ENCODE measurements around the gene TMEM94.

The TMEM94 gene

DNA sequence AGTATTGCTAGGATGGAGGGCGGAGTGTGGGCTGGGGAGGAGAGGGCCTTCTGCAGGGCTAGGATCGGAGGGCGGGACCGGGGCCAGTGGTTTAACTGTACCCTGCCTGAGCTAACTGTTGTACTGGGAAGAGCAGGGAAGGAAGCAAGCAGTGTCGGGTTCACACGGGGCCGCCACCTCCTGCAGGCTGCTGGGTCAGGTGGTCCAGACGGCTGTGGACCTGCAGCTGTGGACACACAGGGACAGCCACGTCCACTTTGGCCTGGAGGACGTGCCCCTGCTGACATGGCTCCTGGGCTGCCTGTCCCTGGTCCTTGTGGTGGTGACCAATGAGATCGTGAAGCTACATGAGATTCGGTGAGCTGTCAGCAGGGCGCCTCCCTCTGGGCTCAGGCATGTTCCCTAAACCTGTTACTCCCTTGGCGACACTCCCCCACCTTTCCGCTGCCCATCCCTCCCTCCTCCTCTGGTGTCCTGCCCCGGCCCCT lies 42.3 kb downstream of the TMEM94 start:
- no peak for DNase-seq

DNA sequence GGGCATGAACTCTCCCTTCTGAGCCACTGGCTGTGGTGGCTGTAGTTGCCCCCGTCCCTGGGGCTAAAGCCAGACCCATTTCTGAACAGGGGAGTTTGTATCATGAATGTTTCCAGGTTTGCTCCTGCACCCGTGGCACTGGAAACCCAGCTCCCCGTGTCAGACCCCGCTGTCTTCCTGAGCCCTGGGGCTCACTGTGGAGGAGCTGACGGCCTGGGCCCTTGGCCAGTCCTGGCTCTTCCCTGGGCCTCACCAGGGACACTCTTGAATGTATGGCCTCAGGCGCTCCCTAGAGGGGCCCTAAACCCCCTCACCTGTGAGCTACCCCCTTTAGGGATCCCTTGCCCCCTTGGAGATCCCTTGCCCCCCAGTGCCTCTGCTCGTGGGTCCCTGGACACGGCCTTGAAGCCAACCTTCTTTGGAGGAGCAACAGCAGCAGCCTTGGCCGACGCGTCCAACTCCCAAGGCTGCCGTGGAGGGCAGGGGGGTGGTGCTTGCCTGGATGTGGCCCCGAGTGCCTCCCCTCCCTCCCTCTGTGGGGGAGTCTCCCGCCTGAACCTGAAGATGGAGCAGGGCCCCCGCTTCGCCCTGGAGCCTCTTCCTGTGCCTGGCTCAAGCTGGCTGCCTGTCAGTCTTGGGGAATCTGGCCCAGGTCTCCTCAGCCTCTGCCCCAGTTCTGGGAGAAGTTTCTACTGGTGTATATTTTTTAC lies 43.0 kb downstream of the TMEM94 start:
- DNase-seq = no peak

DNA sequence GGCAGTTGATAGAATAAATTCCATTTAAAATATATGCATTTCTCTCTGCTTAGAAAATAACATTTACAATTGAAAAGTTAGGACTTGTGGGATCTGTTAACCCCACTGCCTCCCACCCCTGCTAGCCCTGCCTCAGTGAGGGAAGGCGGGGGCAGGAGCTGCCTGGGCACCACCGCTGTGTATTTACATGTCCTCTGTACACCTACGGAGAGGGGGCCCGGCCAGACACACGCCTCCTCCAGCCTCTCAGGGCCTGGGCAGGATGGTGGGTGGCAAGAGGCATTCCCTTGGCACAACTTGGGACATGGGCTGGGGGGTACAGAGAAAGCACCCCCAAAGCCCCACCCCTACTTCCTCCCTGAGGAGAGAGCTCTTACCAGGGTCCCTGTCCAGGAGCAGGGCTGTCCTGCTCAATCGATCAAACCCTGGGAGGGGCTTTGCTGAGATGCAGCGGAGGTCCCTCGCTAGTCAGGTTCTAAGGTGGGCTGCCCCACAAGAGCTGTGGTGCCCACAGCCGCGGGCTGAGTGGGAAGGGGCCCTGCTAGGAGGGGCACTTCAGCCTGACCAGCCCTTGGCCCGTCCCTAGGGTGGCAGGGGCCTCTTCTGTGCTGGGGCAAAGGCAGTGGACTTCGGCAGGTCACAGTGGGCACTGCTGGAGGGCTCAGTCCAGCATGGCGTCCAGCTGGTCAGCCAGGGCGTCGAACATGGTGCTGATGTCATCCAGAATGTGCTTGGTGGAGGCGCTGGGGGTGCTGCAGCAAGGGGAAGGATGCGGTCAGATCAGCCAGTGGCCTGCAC lies 44.2 kb downstream of the TMEM94 start:
- no peak for DNase-seq

DNA sequence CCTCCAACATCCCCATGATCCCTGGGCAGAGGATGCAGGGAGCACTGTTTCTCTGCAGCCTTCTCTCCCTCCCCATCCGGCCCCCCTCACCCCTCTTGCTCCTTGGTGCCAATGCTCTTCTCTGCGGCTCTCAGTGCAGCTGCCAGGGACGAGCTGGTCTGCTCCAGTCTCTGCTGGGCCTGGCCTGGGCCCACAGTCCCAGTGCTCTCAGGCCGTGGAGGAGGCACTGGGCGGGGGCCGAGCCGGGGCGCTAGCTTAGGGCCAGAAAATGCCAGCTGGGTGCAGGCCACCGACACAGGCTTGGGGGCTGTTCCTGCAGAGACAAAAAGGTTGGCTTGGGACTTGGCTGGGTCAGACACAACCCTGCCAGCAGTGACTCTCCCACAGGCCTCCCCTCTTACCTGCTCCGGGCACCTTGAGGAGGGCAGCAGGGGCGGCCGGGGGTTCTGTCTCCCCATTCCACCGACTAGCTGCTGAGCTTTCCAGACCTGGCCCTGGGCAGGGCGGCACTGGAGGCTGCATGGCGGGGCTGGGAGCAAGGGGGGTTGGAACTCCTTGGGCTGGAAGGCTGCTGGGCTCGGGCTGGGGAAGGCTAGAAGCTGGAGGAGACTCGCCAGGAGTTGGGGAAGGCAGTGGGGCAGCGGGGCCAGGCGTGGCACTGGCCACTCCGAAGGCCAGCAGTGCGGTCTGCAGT lies 45.1 kb downstream of the TMEM94 start:
- DNase-seq = no peak

DNA sequence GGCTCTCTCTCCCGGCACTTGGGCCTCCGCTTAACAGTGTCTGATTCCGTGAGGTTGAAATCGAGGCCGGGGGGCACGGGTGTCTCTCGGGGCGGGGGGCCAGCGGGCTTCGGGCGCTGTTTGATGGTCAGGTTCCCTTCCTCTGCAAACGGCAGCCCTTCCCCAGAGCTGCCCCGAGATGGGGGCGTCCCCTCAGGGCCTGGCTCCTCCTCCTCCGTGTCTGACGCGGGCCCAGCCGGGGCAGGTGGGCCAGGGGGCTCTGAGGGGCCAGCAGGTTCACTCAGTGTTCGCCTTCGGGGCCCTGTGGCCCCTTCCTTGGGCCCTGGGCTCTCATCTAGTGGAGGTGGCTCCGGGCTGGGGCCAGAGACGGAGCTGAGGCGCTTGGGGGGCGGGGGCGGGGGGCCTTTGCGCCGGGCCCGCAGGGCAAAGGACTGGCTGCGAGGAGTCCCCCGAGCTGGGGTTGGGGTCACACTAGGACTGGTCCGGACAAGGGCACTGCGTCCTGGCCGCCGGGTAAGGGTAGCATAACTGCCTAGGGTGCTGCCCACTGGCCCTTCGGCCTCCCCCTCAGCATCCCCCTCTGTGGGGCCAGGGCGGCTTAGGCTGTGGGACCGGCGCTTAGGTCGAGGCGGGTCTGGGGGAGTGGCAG lies 45.8 kb downstream of the TMEM94 start:
- DNase-seq = no peak

DNA sequence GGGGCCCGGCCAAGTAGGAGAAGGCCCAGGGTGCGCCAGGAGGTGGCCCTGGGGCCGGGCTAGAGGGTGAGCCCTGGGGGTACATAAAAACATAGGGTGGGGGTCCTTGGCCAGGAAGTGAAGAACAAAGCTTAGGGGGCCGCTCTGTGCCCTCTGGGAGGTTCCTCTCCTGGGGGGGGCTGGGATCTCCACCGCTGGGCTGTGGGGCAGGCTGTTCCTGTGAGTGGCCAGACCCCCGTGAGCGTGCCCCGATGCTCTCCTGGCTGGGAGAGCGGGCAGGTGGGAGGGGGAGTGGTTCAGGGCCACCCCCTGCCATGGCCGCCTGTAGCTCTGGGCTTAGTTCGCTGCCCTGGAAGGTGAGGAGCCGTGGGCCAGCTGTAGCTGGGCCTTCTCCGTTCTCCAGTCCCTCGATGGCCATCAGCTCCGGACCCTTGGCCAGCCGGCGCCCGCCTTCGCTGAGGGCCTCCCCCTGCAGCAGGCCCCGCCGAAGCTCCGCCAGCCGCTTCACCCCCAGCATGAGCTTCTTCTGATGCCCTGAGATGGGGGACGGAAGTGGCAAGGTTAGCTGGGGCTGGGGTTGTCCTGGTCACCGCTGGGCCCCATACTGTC lies 46.4 kb downstream of the TMEM94 start:
- DNase-seq = no peak

DNA sequence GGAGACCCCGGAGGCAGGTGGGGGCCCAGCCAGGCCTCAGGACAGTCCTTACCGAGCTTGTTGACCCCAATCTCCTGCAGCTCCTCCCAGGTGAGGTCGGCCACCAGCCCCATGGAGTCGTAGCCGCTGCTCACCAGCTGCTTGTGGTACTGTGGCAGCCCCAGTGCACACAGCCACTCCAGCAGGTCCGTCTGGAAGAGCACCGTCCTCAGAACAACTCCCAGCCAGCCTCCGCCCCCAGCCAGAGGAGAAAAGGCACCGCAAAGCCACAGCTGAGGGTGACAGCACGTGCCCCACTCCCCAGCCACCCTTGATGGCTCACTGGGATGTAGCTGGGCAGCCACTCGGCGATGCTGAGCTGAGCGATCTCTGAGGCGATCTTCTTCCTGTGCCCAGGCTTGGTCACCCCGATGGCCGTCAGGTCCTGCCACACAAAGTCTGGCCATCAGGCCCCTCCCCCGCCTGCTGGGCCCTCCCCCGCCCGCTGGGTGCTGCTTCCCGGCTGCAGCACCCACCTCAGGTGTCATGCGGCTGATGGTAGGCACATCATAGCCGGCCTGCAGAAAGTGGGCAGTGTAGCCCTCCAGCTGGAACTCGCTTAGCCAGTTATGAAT lies 47.0 kb downstream of the TMEM94 start:
- no peak for DNase-seq

DNA sequence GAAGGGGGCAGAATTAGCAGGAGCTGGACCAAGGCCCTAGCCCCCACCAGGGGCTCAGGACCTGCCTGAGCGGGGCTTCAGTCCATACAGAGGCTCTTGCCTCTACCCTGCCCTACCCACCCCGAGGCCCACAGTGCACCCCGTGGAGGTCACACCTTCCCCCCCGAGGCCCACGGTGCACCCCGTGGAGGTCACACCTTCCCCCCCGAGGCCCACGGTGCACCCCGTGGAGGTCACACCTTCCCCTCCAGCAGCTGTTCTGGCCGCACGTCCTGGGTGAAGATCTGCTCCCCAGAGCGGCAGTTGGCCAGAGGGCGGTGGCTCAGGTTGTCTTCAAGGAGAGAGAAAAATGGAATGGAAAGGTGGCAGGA lies 47.5 kb downstream of the TMEM94 start:
- DNase-seq = no peak

DNA sequence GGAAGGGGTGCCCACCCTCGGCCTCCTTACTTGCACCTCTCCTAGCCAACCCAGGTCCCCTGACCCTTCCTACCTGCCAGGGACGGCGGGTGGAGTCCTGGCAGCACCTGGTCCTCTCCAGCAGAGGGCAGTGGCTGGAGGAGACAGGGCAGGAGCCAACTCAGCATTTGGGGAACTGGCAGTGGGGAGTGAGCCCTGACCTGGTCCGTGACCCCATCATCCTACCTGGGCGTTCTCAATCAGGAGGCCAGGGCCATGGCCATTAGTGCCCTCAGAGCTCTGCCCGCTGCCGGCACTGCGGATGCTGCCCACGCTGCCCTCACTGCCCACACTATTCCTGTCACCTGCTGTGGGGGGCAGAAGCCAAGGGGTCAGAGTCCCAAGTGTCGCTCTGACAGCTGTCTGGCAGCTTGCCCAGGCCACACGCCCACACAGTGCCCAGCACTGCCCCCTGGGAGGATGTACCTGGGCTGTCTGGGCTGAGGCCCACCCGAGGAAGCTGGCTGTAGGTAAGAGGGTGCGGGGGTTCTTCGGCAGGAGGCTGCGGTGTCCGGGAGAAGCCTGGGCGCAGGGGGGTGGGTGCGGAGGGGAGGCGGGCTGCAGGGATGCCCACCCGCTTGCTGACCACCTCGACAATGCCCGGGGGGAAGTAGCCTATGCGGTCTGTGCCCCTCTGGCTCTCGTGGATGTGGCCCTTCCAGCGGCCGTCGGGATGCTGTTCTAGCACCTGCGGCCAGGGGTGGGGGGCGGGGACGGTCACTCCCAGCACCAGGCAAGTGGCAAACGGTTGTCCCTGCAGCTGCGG lies 48.1 kb downstream of the TMEM94 start:
- DNase-seq = no peak

DNA sequence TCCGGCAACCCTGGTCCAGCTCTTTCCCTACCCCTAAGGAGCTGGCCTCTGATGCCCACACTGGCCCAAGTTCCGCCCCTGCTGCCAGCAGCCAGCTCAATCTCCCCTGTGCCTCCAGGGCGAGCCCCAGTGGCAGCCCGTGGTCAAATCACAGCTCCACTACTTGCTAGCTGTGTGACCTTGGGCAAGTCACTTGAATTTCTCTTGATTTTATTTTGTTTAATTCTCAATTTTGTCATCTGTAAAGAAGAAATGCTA lies 48.6 kb downstream of the TMEM94 start:
- DNase-seq = no peak

DNA sequence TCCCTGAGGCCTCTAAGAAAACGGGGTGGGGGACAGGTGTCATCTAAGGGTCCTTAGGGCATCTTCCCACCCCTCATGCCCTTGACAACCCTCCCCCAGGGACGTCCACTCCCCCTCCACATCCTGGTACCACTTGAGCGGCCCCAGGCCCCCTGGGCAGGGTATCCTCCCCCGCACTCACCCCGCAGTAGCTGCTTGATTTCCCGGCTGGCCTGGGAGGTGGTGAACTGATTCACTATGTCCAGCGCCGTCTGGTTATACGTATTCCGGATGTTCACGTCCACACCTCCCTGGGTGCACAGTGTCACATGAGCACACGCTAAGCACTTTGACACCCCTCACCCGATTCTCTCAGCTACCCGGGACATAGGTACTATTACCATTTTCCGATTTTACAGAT lies 49.2 kb downstream of the TMEM94 start:
- DNase-seq = no peak

DNA sequence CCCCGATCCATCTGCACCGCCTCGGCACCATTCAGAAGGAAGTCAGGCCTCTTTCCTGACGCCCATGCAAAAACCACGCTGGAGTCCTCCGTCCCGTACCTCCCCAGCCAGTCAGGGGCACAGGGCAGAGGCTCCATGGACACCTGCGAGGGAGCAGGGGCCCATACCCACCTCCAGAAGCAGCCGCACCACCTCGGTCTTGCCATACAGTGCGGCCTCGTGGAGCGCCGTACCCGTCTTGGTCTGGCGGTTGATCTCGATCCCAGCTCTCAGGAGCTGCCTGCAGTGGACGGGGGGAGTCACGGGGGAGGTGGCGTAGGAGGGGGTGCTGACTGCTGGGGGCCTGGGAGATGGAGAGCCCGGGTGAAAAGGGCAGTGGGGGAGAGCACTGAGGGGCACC lies 49.7 kb downstream of the TMEM94 start:
- DNase-seq = no peak

DNA sequence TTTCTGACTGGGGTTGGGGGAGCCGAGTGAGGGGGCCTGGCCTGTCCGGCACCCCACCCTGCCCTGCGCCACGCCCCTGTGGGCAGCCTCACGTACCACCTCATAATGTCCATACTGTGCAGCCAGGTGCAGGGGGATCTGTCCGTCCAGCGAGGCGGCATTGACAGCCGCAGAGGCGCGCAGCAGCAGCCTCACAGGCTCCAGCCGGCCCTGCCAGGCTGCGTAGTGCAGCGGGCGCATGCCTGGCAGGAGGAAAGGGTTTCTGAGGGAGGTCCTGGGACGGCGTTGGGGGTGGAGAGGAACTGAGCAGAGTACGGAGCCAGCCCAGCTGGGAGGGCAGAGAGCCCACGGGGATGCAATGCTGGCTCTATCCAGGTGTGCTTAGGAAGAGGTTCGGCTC lies 50.5 kb downstream of the TMEM94 start:
- no peak for DNase-seq

DNA sequence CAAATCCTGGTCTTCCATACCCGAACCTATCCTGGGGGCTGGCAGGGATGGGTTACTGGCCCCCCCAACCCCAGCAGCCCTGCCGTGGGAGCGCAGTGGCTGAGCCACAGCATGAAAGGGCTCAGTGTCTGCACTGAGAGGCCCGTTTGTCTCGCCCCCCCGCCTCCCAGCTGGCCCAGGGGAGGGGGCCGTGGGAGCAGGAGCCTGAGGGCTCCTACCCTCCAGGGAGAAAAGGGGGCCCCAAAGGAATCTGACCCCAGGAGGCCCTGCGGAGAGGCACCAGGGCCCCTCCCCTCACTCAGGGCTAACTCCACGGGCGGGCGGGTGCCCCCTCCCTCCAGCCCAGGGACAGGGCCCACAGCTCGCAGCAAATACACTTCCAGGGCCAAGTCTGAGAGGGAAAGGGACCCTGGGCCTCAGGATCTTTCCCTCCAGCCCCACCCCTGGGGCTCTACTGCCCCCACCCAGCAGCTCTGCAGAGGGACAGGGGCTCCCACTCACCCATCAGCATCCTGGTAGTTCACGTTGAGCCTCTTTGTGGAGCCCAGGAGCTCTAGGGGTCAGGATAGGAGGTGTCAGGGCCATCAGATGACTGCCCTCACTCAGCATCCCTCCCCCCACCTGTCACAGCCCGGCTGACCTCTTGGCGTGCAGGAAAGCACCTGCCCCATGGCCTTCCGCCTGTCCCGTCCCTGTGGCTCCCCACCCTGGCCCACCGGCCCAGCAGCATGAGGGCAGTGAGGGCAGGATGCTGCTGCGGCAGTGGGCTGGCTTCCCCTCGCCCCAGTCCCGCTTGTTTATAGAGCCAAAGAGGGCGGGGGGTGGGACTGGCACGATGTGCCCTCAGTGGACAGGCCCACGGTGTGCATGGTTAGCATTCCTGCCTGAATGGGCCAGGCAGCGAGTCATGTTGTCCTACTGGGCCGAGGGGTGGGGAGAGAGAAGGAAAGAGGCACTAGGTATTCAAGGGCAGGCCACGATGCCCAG lies 51.6 kb downstream of the TMEM94 start:
- DNase-seq = no peak

DNA sequence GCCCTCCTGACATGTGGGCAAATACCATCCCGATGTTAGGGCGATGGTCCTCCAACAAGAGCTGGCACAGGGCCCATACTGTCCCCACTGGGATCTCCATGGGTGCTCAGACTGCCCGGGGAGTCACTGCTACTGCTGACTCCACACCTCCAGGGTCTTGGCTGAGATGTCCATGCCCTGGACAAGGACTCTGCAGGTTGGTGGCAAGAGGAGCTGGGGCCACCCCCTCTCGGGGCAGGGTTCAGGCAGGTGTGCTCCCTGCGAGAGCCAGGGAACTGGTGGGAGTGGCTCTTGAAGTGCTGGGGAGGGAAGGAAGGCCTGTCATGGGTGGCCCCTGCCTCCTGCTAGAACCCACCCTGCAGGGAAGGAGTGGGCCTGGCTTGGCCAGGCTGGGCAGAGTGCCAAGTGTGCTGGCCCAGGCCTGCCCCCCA lies 52.5 kb downstream of the TMEM94 start:
- peak; percentile 18 for DNase-seq

DNA sequence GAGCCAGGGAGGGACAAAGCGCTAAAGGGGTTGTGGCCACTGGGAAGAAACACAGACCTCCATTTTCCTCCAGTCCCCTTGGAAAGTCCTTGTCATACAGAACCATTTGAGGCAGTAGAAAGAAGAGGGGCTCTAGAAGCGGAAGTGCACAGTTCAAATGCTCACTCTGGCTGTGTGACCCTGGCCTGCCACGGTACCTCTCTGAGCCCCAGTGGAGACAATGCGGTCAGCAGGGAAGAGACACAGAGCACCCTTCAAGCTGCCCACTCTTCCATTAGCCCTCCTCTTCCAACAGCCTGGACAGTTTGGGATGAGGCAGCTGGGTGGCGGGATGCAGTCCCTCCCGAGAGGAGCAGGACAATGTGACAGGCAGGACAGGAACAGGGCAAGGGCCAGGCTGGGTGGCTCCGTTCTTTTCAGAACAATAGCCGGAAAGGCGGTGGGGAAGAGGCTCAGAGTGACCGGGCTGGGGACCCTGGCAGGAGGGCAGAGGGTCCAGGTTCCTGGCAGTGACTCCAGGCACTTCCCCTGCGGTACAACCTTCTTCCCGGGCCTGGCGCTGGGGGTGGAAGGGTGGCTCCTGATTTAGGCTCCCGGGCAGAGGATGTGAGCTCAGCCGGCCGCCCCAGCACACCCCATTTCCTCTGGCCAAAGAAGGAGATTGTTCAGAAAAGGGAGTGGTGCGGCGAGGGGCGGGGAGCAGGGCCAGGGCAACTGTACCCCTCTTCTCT lies 53.3 kb downstream of the TMEM94 start:
- DNase-seq = no peak

DNA sequence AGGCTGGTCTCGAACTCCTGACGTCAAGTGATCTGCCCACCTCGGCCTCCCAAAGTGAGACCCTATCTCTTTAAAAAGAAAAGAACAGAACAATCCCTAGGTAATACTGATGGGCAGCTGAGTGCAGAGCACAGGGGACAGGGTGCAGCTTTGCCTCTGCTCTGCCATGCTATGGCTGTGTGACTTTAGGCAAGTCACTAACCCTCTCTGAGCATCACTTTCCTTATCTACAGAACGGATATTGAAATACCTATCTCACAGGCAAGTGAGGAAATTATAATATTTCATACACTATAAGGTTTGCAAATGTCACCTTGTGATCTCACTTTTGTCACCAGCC lies 54.8 kb downstream of the TMEM94 start:
- DNase-seq = no peak

DNA sequence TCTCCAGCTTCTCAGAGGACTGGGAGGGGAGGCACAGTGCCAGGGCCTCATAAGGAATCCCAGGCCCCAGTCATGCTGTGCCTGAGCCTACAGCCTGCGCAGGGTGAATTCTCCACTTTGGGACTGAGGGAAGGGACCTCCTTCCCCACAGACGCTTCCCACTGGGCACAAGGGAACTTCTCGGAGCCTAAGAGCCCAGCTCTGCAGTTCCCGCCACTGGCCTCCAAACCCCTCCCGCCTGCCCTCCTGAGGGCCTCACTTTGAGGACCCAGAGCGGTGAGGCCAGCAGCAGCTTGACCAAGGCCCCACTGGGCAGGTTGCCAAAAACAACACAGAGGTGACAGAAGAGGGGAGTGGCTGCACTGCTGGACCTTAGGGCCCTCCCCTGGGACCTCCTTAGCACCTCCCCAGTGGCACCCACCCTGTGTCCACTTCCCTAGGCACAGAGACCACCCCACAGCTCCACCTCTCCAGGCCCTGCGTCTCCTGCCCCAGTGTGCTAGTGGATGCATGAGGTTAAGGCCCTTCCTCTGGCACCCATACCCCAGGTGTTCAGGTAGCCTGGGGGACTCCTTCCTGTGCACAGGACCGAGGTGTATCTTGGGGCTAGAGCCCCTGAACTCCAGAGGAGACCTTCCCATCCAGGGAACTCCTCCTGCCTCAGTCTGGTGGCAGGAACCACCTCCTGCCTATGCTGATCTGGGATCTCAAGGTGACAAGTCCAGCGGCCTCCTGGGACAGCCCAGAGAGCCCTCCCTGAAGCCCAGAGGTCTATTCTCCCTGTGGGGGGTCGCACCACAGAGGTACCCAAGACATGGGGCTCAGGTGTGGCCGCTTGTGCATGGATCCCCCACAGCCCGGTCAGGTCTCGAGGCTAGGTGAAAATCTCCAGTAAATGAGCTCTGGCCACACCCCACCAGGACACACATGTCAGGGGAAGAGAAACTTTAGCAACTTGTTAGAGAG lies 55.5 kb downstream of the TMEM94 start:
- DNase-seq = no peak

Measured in COR-L47 (cell line).